GM18526 (cell line): ENCODE results near the gene ATXN7.

Experiments
- POLR2A ChIP-seq: IDR thresholded peaks from 3 replicates; pipeline ENCODE4 v1.6.1; 2011; ENCODE audit not compliant: insufficient read length; ENCODE audit errors: extremely low read depth

ATXN7 gene

GRCh38 chr3:63863150-63864007 lies at the start of gene ATXN7, which contains the start of gene THOC7:
TSS of gene ATXN7 (plus strand) at chr3:63863867. CDS start at chr3:63912599, 48,732 bp downstream.
TSS of gene THOC7 (minus strand) at chr3:63863805. CDS start at chr3:63863790, 15 bp downstream.
- peak; percentile 29 for TF ChIP-seq POLR2A

GRCh38 chr3:63814237-63814636 lies 49.4 kb upstream of the ATXN7 start:
- TF ChIP-seq POLR2A: no peak

GRCh38 chr3:63817225-63817624 lies 46.4 kb upstream of the ATXN7 start:
- TF ChIP-seq POLR2A: no peak

- no peak for TF ChIP-seq POLR2A
Measured at GRCh38 chr3:63818282-63819150, 45.2 kb upstream of the ATXN7 start.

- TF ChIP-seq POLR2A: no peak
Measured at GRCh38 chr3:63819151-63819398, 44.6 kb upstream of the ATXN7 start, which contains the start of gene C3orf49. TSS of gene C3orf49 (plus strand) at chr3:63819299. CDS start at chr3:63819472, 173 bp downstream.

- no peak for TF ChIP-seq POLR2A
Measured at GRCh38 chr3:63824309-63824708, 39.4 kb upstream of the ATXN7 start.

- no peak for TF ChIP-seq POLR2A
Measured at GRCh38 chr3:63830526-63830925, 33.1 kb upstream of the ATXN7 start.

- no peak for TF ChIP-seq POLR2A
Measured at GRCh38 chr3:63832395-63832794, 31.3 kb upstream of the ATXN7 start.

GRCh38 chr3:63841704-63842103 lies 22.0 kb upstream of the ATXN7 start:
- TF ChIP-seq POLR2A: no peak

- TF ChIP-seq POLR2A: no peak
Measured at GRCh38 chr3:63842127-63842526, 21.5 kb upstream of the ATXN7 start.

- TF ChIP-seq POLR2A: no peak
Measured at GRCh38 chr3:63845215-63845614, 18.5 kb upstream of the ATXN7 start.

- TF ChIP-seq POLR2A: no peak
Measured at GRCh38 chr3:63847718-63848450, 15.8 kb upstream of the ATXN7 start.

GRCh38 chr3:63849175-63849574 lies 14.5 kb upstream of the ATXN7 start:
- no peak for TF ChIP-seq POLR2A

GRCh38 chr3:63851287-63851686 lies 12.4 kb upstream of the ATXN7 start:
- no peak for TF ChIP-seq POLR2A

- no peak for TF ChIP-seq POLR2A
Measured at GRCh38 chr3:63853106-63853505, 10.6 kb upstream of the ATXN7 start.
